Left ventricle myocardium inferior (tissue), 1 donor: ENCODE data around the gene ELOVL7. TPM values are rescaled to one million over a fixed set of nuclear protein-coding genes. Genes with fewer than 3 reads are reported as not detected.

ENCODE experiments used
- DNase-seq: peaks from one replicate; pipeline ENCODE4 v3.0.0-alpha.2; 2020
- H3K27ac ChIP-seq: fragments of 200-600 bp; replicated peaks from 2 replicates; pipeline ENCODE4 v1.8.0; 2021
- H3K27me3 ChIP-seq: fragments of 200-600 bp; 2 replicates; pipeline ENCODE4 v1.8.0; 2021; ENCODE audit warnings: low read depth
- H3K36me3 ChIP-seq: fragments of 200-600 bp; 2 replicates; pipeline ENCODE4 v1.8.0; 2021
- H3K4me1 ChIP-seq: fragments of 200-600 bp; 2 replicates; pipeline ENCODE4 v1.8.0; 2021
- H3K4me3 ChIP-seq: fragments of 200-600 bp; 2 replicates; pipeline ENCODE4 v1.8.0; 2021; ENCODE audit warnings: mild to moderate bottlenecking, moderate library complexity
- H3K9me3 ChIP-seq: fragments of 200-600 bp; replicated peaks from 2 replicates; pipeline ENCODE4 v1.8.0; 2021
- intact Hi-C: fragments of 100-400 bp; cut with micrococcal nuclease; formaldehyde crosslinking; loops from one replicate; pipeline ENCODE4 v1.11.0; 2022
- total RNA-seq: library from RNA; stranded (reverse); fragmentation: NEBNext Ultra II Directional; extraction: Animal tissue kit (Norgen Biotek cat#: 25700); gene quantifications from one replicate; pipeline ENCODE4 v1.2.1, GENCODE V29; 2021
- TF ChIP-seq, protein P1 (sequence below): fragments of 200-600 bp; IDR thresholded peaks from 2 replicates; pipeline ENCODE4 v1.8.0; 2021; ENCODE audit warnings: antibody characterized with exemption, mild to moderate bottlenecking, borderline replicate concordance
- donor health status: DM: no; HTN: yes; CAD: no; lungs with severe emphysema.

The ELOVL7 gene
- total RNA-seq, 1 donor from 2014 or later: 0.19 TPM

DNA sequence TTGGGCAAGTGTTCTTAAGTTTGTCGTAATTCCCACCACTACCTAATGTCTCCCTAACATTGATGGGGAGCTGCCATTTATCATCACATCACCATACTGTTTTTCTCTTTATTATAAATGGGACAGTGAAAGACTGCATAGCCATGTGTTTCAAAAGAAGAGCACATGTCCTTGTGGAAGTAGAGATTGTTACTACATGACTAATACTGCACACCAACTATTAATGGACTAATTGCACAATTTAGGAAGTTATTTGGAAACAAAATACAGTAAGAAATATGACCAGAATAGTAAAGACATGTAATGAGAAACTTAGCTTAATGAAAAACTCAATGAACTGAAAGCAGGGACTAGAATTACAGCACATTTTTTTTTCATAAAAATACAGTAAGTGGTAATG, 12.0 kb upstream of the ELOVL7 start:
- TF ChIP-seq, protein P1, sequence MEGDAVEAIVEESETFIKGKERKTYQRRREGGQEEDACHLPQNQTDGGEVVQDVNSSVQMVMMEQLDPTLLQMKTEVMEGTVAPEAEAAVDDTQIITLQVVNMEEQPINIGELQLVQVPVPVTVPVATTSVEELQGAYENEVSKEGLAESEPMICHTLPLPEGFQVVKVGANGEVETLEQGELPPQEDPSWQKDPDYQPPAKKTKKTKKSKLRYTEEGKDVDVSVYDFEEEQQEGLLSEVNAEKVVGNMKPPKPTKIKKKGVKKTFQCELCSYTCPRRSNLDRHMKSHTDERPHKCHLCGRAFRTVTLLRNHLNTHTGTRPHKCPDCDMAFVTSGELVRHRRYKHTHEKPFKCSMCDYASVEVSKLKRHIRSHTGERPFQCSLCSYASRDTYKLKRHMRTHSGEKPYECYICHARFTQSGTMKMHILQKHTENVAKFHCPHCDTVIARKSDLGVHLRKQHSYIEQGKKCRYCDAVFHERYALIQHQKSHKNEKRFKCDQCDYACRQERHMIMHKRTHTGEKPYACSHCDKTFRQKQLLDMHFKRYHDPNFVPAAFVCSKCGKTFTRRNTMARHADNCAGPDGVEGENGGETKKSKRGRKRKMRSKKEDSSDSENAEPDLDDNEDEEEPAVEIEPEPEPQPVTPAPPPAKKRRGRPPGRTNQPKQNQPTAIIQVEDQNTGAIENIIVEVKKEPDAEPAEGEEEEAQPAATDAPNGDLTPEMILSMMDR: no peak
- H3K27me3 ChIP-seq: peaks cover 8% of the 10 kb centered on the region
- no peaks in the 10 kb centered on the region for H3K4me1 ChIP-seq
- H3K9me3 ChIP-seq: peaks cover 5% of the 10 kb centered on the region
- no peak overlapping the region for H3K4me3 ChIP-seq
- no peak for DNase-seq
- H3K36me3 ChIP-seq: no peaks in the 10 kb centered on the region
- H3K27ac ChIP-seq: no peak overlapping the region
- intact Hi-C loops: no loop called here

DNA sequence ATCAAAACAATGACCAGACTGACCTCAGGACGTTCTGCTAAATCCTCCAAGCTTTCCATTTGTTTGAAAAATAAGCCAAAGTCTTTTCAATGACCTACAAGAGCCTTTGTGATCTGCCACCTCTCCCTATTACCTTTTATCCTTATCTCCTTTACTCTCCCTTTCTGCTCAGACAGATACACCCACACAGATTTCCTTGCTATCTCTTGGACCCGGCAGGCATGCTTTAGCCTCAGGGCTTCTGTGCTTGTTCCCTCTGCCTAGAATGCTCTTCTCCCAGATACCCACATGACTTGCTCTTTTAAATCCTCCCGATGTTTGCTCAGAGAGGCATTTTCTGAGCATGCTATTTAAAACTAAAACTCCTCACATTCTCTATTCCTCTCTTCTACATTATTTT, 8.9 kb upstream of the ELOVL7 start:
- H3K4me3 ChIP-seq: no peak overlapping the region
- DNase-seq: no peak
- no peak overlapping the region for H3K27ac ChIP-seq
- peaks cover 8% of the 10 kb centered on the region for H3K27me3 ChIP-seq
- intact Hi-C loops: no loop called here
- H3K36me3 ChIP-seq: no peaks in the 10 kb centered on the region
- TF ChIP-seq, protein P1: no peak
- no peaks in the 10 kb centered on the region for H3K4me1 ChIP-seq
- H3K9me3 ChIP-seq: no peaks in the 10 kb centered on the region

DNA sequence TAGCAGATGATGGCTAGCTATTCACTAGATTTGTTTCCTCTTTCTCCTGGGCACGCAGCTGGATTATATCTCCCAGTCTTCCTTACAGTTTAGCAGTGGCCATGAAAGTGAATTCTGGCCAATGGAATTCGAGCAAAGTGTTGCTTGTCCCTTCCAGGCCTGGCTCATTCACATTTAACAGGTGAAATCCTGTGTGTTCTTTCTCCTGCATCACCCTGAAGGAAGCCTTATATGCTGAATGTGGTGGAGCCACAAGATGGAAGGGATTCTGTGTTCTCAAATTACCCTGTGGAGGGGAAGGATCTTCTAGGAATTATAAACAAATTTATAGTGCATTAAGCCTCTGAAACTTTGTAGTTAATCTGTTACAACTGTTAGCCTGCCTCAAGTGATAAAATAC, 8.2 kb upstream of the ELOVL7 start:
- intact Hi-C loops: no loop called here
- Histone ChIP-seq H3K36me3 (no peaks in the 10 kb centered on the region), H3K27me3 (peaks cover 14% of the 10 kb centered on the region), H3K4me1 (no peaks in the 10 kb centered on the region), H3K9me3 (no peaks in the 10 kb centered on the region), H3K4me3 (no peak overlapping the region), H3K27ac (no peak overlapping the region)
- DNase-seq: no peak
- TF ChIP-seq, protein P1: no peak

DNA sequence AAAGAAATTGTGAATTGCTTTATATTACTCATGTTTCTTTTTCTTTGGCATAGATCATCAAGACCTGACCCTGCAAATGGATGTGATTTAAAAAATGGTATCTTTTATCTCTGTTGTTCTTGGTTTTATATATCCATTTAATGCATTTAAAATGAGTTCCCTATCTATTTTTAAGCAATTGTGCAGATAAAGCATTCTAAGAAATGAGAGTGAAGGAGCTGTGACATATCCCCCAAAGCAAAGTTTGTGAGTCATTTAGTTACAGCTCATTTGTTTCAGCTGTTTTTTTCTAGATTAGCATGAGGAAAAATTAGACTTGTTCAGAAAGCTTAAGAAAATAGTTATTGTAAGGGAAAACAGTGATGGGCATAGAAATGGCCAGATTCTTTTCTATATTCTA, 7.6 kb upstream of the ELOVL7 start:
- Histone ChIP-seq H3K36me3 (no peaks in the 10 kb centered on the region), H3K4me1 (no peaks in the 10 kb centered on the region), H3K9me3 (no peaks in the 10 kb centered on the region), H3K27me3 (peaks cover 21% of the 10 kb centered on the region), H3K27ac (no peak overlapping the region), H3K4me3 (no peak overlapping the region)
- TF ChIP-seq, protein P1: no peak
- intact Hi-C loops: no loop called here
- no peak for DNase-seq

DNA sequence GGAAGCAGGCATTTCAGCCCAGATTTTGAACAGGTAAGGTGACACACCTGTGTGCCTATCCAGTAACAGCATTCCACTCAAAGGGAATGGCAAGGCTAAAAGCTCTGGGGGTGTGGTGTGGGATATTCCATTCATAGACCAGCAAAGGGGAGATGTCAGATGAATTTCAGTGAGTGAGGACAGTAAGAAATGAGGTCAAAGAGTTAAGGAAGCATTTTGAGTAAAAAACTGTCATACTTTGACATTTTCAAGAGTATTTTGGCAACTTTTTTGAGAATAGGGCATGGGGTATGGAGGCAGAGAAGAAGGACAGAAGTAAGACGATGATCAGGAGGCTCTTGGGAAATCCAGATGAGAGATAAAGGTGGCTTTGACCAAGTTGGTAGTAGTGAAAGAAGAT, 2.2 kb upstream of the ELOVL7 start:
- Histone ChIP-seq H3K27me3 (peaks cover 64% of the 10 kb centered on the region), H3K27ac (no peak overlapping the region), H3K4me3 (no peak overlapping the region), H3K4me1 (peaks cover 15% of the 10 kb centered on the region), H3K36me3 (no peaks in the 10 kb centered on the region), H3K9me3 (no peaks in the 10 kb centered on the region)
- TF ChIP-seq, protein P1: no peak
- no peak for DNase-seq
- intact Hi-C loops: no loop called here
